Choroid plexus epithelial cell (primary cell): Measurements from ENCODE around the gene LRP2.

Source experiments
- DNase-seq: peaks from one replicate; pipeline ENCODE4 v3.0.0-alpha.2; 2010; ENCODE audit warnings: low read depth
- H3K4me3 ChIP-seq: 2 replicates; pipeline ENCODE4 v1.5.1; 2011; ENCODE audit warnings: low read depth, mild to moderate bottlenecking, control low read depth, low read length, moderate library complexity
- TF ChIP-seq, protein P1 (sequence below): conservative IDR thresholded peaks from 2 replicates; pipeline ENCODE4 v1.5.1; 2011; ENCODE audit warnings: low read depth, mild to moderate bottlenecking, control low read depth, inconsistent platforms, low read length, moderate library complexity

Gene LRP2

DNA sequence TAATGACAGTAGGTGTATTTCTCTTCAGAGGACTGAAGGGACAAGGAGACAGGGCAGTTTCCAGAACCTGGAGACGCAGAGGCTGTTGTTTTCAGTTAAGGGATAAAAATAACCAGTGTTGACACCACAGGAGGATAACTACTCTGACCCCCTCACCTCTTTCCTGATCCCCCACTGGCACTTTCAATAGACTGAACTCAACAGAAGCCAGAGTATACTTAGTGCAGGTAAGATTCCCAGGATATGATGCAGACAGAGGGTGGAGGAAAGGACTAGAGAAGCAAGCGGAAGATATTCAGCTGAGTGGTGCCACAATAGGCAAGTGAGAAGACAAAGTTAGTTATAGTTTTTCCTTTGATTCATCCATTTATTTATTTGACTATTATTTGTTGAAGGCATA lies 273.2 kb downstream of the LRP2 start:
- TF ChIP-seq, protein P1, sequence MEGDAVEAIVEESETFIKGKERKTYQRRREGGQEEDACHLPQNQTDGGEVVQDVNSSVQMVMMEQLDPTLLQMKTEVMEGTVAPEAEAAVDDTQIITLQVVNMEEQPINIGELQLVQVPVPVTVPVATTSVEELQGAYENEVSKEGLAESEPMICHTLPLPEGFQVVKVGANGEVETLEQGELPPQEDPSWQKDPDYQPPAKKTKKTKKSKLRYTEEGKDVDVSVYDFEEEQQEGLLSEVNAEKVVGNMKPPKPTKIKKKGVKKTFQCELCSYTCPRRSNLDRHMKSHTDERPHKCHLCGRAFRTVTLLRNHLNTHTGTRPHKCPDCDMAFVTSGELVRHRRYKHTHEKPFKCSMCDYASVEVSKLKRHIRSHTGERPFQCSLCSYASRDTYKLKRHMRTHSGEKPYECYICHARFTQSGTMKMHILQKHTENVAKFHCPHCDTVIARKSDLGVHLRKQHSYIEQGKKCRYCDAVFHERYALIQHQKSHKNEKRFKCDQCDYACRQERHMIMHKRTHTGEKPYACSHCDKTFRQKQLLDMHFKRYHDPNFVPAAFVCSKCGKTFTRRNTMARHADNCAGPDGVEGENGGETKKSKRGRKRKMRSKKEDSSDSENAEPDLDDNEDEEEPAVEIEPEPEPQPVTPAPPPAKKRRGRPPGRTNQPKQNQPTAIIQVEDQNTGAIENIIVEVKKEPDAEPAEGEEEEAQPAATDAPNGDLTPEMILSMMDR, result no peak
- H3K4me3 ChIP-seq, result no peak overlapping the region
- no peak for DNase-seq

DNA sequence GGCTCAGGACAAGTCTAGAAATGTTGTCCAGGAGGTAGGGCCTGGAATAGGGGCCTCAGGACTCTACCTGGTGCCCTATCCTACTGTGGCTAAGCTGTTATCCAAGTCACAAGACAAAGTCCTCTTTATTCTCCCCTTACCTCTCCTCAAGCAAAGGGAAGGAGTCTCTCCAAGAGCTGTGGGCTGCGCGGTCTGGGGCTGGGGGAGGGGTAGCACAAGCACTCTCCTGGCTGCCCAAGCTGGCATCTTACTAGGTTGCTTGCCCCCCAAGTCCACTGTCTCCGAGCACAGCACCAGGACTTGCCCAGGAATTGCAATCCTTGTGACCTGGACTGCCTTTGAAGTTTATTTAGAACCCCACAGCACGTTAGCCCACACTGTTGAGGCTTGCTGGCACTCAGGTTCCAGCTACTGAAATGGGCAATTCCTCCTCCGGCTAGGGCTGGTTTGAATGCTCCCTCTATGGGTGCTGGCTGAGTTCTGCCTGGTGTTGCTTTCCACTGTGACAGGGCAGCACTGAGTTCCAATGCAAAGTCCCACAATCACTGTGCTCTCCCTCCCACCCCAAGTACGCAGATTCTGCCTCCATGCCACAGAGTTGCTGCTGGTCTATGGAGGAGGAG lies 274.5 kb downstream of the LRP2 start:
- H3K4me3 ChIP-seq, result no peak overlapping the region
- TF ChIP-seq, protein P1, result peak; percentile 12
- DNase-seq, result no peak

DNA sequence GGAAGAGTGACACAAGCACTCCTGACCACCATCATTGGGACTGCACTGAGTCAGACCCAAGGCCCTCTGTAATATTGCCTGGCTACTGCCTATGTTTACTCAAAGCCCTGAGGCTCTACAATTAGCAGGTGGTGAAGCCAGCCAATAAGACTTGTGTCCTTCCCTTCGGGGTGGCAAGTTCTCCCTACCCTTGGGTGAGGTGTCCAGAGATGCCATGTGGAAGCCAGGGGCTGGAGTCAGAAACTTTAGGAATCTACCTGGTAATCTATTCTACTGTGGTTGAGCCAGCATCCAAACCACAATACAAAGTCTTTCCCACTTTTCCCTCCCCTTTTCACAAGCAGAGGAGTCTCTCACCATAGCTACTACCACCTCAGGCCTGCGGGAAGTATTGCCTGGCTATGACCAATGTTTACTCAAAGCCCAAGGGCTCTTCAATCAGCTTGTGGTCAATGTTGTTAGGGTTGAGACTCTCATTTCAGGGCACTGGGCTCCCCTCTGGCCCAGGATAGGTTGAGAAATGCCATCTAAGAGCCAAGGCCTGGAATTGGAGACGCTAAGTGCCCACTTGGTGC lies 275.4 kb downstream of the LRP2 start:
- TF ChIP-seq, protein P1, result no peak
- no peak overlapping the region for H3K4me3 ChIP-seq
- no peak for DNase-seq

DNA sequence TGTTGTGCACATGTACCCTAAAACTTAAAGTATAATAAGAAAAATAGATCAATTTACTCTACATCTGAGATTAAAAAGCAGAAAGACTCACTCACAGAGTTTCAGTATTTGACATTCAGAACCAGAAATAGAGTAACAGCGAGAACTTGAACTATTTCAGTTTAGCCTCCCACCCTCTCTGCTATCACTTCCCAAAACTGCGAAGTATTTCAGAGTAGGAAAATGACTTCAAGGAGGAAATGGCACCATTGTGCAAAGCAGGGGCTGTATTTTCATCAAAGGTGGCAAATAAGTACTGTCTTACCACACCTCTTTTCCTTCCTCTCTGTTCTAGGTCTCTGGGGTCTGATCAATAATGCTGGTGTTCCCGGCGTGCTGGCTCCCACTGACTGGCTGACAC lies 279.3 kb downstream of the LRP2 start:
- DNase-seq, result no peak
- TF ChIP-seq, protein P1, result no peak
- no peak overlapping the region for H3K4me3 ChIP-seq

DNA sequence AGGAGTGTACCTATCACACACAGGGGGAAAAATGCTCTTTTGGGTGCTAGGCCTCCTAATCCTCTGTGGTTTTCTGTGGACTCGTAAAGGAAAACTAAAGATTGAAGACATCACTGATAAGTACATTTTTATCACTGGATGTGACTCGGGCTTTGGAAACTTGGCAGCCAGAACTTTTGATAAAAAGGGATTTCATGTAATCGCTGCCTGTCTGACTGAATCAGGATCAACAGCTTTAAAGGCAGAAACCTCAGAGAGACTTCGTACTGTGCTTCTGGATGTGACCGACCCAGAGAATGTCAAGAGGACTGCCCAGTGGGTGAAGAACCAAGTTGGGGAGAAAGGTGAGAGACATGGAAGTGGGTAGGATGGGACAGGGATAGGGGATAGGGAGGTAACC lies 280.8 kb downstream of the LRP2 start:
- TF ChIP-seq, protein P1, result no peak
- H3K4me3 ChIP-seq, result no peak overlapping the region
- no peak for DNase-seq

DNA sequence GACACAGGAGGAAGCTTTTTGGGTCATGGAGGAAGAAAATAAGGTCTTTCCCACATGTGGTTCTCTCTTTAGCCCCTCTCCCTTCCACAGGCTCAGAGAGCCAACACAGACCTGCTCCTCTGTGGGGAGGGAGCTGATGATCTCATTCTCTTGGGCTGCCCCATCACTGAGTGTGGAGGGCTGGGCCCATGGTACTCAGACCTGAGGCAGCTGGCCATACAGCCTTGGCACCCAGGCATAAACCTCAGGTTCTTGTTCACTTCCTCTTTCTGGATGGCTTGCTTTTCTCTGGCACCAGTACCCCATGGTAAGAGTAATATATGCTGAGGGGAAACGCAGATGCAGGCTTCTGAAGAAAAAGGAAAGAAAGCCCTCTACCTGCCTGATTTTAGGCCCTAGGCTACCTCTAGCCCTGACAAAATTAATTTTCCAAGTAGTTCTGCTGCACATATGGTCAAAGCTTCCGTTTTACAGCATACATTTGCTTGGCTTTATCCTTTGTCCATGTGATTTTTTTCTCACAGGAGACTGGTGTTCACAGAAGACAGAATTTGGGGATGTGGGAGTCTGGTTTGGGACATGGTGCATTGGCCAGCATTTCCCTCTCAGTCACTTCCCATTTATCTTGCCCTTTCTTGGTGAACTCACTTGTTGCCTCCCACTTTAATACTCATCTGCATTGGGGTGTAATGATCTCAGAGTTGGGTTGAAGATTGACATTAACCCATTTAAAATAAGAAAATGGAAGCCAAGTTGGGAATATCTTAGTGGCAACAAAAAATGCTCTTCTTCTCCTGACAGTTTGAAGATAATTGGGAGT lies 281.9 kb downstream of the LRP2 start:
- TF ChIP-seq, protein P1, result no peak
- no peak overlapping the region for H3K4me3 ChIP-seq
- no peak for DNase-seq
